HL-60 (cell line): Measurements from ENCODE around the gene KCND1.

Experiments
- DNase-seq, 2 experiments: peaks; one replicate each; pipeline ENCODE4 v3.0.0-alpha.2; 2010 to 2020; ENCODE audit warnings: low read depth in 1 of 2, low spot score in 1 of 2
- H3K27ac ChIP-seq: fragments of 250-450 bp; sonication (Bioruptor Pico); replicated peaks from 2 replicates; pipeline ENCODE4 v1.5.1; 2020; ENCODE audit warnings: mild to moderate bottlenecking, moderate library complexity
- H3K27me3 ChIP-seq: fragments of 250-450 bp; sonication (Bioruptor Pico); 2 replicates; pipeline ENCODE4 v1.5.1; 2021; ENCODE audit warnings: mild to moderate bottlenecking, moderate library complexity; ENCODE audit not compliant: insufficient read depth, poor library complexity, severe bottlenecking
- H3K4me3 ChIP-seq: replicated peaks from 2 replicates; pipeline ENCODE4 v1.5.1; 2011; ENCODE audit warnings: mild to moderate bottlenecking, control low read depth, low read length; ENCODE audit not compliant: insufficient read depth
- GABPA ChIP-seq: IDR thresholded peaks from 2 replicates; pipeline ENCODE4 v1.6.1; 2012; ENCODE audit warnings: low read depth
- POLR2AphosphoS5 ChIP-seq: IDR thresholded peaks from 2 replicates; pipeline ENCODE4 v1.6.1; 2012; ENCODE audit warnings: low read depth
- REST ChIP-seq: IDR thresholded peaks from 2 replicates; pipeline ENCODE4 v1.6.1; 2012; ENCODE audit warnings: low read depth; ENCODE audit not compliant: insufficient replicate concordance
- SPI1 ChIP-seq: IDR thresholded peaks from 2 replicates; pipeline ENCODE4 v1.6.1; 2012; ENCODE audit warnings: low read depth, mild to moderate bottlenecking, borderline replicate concordance
- TF ChIP-seq, protein P1 (sequence below): IDR thresholded peaks from one replicate; pipeline ENCODE4 v1.5.1; 2011; ENCODE audit warnings: low read length, control low read depth, inconsistent platforms; ENCODE audit not compliant: insufficient read depth

The KCND1 gene

GRCh38 chrX:48939524-48940228, 32.0 kb downstream of the KCND1 start:
- no peaks in the 10 kb centered on the region for H3K27me3 ChIP-seq

GRCh38 chrX:48938721-48939425, 32.8 kb downstream of the KCND1 start:
- Histone ChIP-seq H3K27me3 (no peaks in the 10 kb centered on the region), H3K4me3 (no peak overlapping the region), H3K27ac (peak overlapping the region; percentile 89)
- DNase-seq, result no peak
- no peak for TF ChIP-seq REST
- TF ChIP-seq POLR2AphosphoS5, result no peak
- TF ChIP-seq, protein P1, sequence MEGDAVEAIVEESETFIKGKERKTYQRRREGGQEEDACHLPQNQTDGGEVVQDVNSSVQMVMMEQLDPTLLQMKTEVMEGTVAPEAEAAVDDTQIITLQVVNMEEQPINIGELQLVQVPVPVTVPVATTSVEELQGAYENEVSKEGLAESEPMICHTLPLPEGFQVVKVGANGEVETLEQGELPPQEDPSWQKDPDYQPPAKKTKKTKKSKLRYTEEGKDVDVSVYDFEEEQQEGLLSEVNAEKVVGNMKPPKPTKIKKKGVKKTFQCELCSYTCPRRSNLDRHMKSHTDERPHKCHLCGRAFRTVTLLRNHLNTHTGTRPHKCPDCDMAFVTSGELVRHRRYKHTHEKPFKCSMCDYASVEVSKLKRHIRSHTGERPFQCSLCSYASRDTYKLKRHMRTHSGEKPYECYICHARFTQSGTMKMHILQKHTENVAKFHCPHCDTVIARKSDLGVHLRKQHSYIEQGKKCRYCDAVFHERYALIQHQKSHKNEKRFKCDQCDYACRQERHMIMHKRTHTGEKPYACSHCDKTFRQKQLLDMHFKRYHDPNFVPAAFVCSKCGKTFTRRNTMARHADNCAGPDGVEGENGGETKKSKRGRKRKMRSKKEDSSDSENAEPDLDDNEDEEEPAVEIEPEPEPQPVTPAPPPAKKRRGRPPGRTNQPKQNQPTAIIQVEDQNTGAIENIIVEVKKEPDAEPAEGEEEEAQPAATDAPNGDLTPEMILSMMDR, result no peak
- TF ChIP-seq GABPA, result no peak
- TF ChIP-seq SPI1, result no peak

More at GRCh38 chrX:48939524-48940228, 32.0 kb downstream of the KCND1 start:
- DNase-seq, result peak in 1 of 2 experiments; percentile 50
- no peak for TF ChIP-seq POLR2AphosphoS5
- TF ChIP-seq, protein P1, result no peak
- no peak for TF ChIP-seq REST
- no peak for TF ChIP-seq SPI1
- no peak for TF ChIP-seq GABPA
- Histone ChIP-seq H3K27ac (peak overlapping the region; percentile 32; the same call in 1 of the 2 replicates), H3K4me3 (no peak overlapping the region)

- Histone ChIP-seq H3K27ac (peak overlapping the region; percentile 89), H3K4me3 (no peak overlapping the region), H3K27me3 (no peaks in the 10 kb centered on the region)
- TF ChIP-seq POLR2AphosphoS5 (peak; percentile 67), REST (no peak), SPI1 (peak; percentile 91), GABPA (no peak)
- TF ChIP-seq, protein P1, result no peak
- DNase-seq, result peak; percentile 63 to 86
Observed at GRCh38 chrX:48937054-48937907, 34.4 kb downstream of the KCND1 start.
